Body of pancreas (tissue), 4 donors: ENCODE data around the gene ARMS2.

Experiments used
- CTCF ChIP-seq, 7 experiments: fragments of 450-650 bp in 4 of 7; fragments of 200-600 bp in 3 of 7; sonication (generic) in 3 of 7; IDR thresholded peaks; one replicate each; pipeline ENCODE4 v1.5.1; 2016 to 2019; ENCODE audit warnings: antibody characterized with exemption in 7 of 7
- POLR2A ChIP-seq, 3 donors: fragments of 450-650 bp; IDR thresholded peaks; one replicate each; pipeline ENCODE4 v1.6.1; 2016; ENCODE audit warnings: antibody characterized with exemption in 3 of 3, mild to moderate bottlenecking in 2 of 3

GRCh38 chr10:122462533-122463465, 8.3 kb downstream of the ARMS2 start:
- TF ChIP-seq POLR2A (IDR thresholded peaks at IDR 0.05): no peak
- no peak for TF ChIP-seq CTCF (IDR thresholded peaks at IDR 0.05)
